COR-L47 (cell line): ENCODE data around the gene VASP.

Experiments
- DNase-seq: peaks from one replicate; lab custom pipeline; 2025; lab: John Stamatoyannopoulos, UW

Gene VASP

GRCh38 chr19:45515807-45516401 lies 8.6 kb downstream of the VASP start:
- DNase-seq = no peak

- no peak for DNase-seq
Measured at GRCh38 chr19:45517238-45517637, 10.0 kb downstream of the VASP start.

- DNase-seq = no peak
Measured at GRCh38 chr19:45517641-45518468, 10.6 kb downstream of the VASP start.

- no peak for DNase-seq
Measured at GRCh38 chr19:45518469-45518826, 11.2 kb downstream of the VASP start.

- DNase-seq = no peak
Measured at GRCh38 chr19:45522010-45522941, 15.0 kb downstream of the VASP start.

GRCh38 chr19:45523642-45524256 lies 16.5 kb downstream of the VASP start:
- peak; percentile 74 for DNase-seq

- no peak for DNase-seq
Measured at GRCh38 chr19:45524575-45525129, 17.4 kb downstream of the VASP start.

GRCh38 chr19:45526143-45526542 lies 18.9 kb downstream of the VASP start:
- peak; percentile 44 for DNase-seq

GRCh38 chr19:45526971-45527370 lies 19.7 kb downstream of the VASP start:
- no peak for DNase-seq

GRCh38 chr19:45527731-45528130 lies 20.5 kb downstream of the VASP start:
- no peak for DNase-seq

GRCh38 chr19:45528149-45528743 lies 21.0 kb downstream of the VASP start:
- DNase-seq = no peak

- peak; percentile 66 for DNase-seq
Measured at GRCh38 chr19:45528744-45529419, 21.6 kb downstream of the VASP start.

GRCh38 chr19:45529420-45529785 lies 22.1 kb downstream of the VASP start:
- DNase-seq = no peak

GRCh38 chr19:45531349-45531748 lies 24.1 kb downstream of the VASP start:
- DNase-seq = no peak

- DNase-seq = no peak
Measured at GRCh38 chr19:45539459-45539858, 32.2 kb downstream of the VASP start.

- no peak for DNase-seq
Measured at GRCh38 chr19:45542234-45542668, 35.0 kb downstream of the VASP start.

- DNase-seq = no peak
Measured at GRCh38 chr19:45547211-45547770, 40.0 kb downstream of the VASP start.

- no peak for DNase-seq
Measured at GRCh38 chr19:45547965-45548609, 40.8 kb downstream of the VASP start.

- DNase-seq = no peak
Measured at GRCh38 chr19:45553464-45553863, 46.2 kb downstream of the VASP start.

- DNase-seq = no peak
Measured at GRCh38 chr19:45554481-45554880, 47.2 kb downstream of the VASP start.
